HG02885 (cell line): ENCODE data around the gene CARD10.
A peak's percentile ranks its signal among the peaks of the same experiment; 100 is the strongest.

Experiments used
- ATAC-seq: cut with Tn5 transposase; IDR thresholded peaks from one replicate; pipeline ENCODE4 v1.9.1; 2021; ENCODE audit warnings: mild to moderate bottlenecking; ENCODE audit not compliant: unreplicated experiment, poor library complexity

CARD10 gene

GRCh38 chr22:37491106-37491505 lies 28.1 kb downstream of the CARD10 start:
- no peak for ATAC-seq

GRCh38 chr22:37489983-37490382 lies 29.2 kb downstream of the CARD10 start:
- no peak for ATAC-seq

- no peak for ATAC-seq
Measured at GRCh38 chr22:37488337-37489135, 30.7 kb downstream of the CARD10 start.

- ATAC-seq = no peak
Measured at GRCh38 chr22:37487571-37487970, 31.6 kb downstream of the CARD10 start.

GRCh38 chr22:37487129-37487528 lies 32.1 kb downstream of the CARD10 start:
- ATAC-seq = no peak

GRCh38 chr22:37486224-37486845 lies 32.9 kb downstream of the CARD10 start, which contains the start of gene MFNG:
TSS of gene MFNG (minus strand) at chr22:37486384. CDS start at chr22:37486177, 207 bp downstream.
- ATAC-seq = peak; percentile 71

GRCh38 chr22:37485395-37486223 lies 33.6 kb downstream of the CARD10 start:
- ATAC-seq = peak; percentile 6

- peak; percentile 40 for ATAC-seq
Measured at GRCh38 chr22:37484480-37485394, 34.5 kb downstream of the CARD10 start.

GRCh38 chr22:37483050-37483449 lies 36.2 kb downstream of the CARD10 start:
- ATAC-seq = no peak

- no peak for ATAC-seq
Measured at GRCh38 chr22:37482244-37482643, 37.0 kb downstream of the CARD10 start.

GRCh38 chr22:37481347-37481907 lies 37.8 kb downstream of the CARD10 start:
- no peak for ATAC-seq

- no peak for ATAC-seq
Measured at GRCh38 chr22:37480387-37481346, 38.5 kb downstream of the CARD10 start.

- no peak for ATAC-seq
Measured at GRCh38 chr22:37479196-37479595, 40.0 kb downstream of the CARD10 start.

GRCh38 chr22:37476389-37477329 lies 42.6 kb downstream of the CARD10 start:
- no peak for ATAC-seq

GRCh38 chr22:37474447-37475090 lies 44.6 kb downstream of the CARD10 start:
- no peak for ATAC-seq

GRCh38 chr22:37473437-37473946 lies 45.7 kb downstream of the CARD10 start:
- ATAC-seq = no peak
